H1 (cell line): ENCODE measurements around the gene ZBTB47. TPM values are rescaled to one million over a fixed set of nuclear protein-coding genes. Genes with fewer than 3 reads are reported as not detected.

ENCODE experiments used
- GTF2F1 ChIP-seq: IDR thresholded peaks from 2 replicates; pipeline ENCODE4 v1.6.1; 2012; ENCODE audit warnings: low read depth, low read length, improper control_type of control experiment, borderline replicate concordance
- KDM4A ChIP-seq: IDR thresholded peaks from one replicate; pipeline ENCODE4 v1.7.1; 2012; ENCODE audit warnings: low read depth, mild to moderate bottlenecking, moderate library complexity, low read length, inconsistent platforms; ENCODE audit not compliant: severe bottlenecking
- KDM5A ChIP-seq: fragments of 200-600 bp; IDR thresholded peaks from 2 replicates; pipeline ENCODE4 v1.7.1; 2012; ENCODE audit warnings: mild to moderate bottlenecking, low read length, inconsistent platforms, mixed read lengths
- RNF2 ChIP-seq: fragments of 200-900, 300-1000 bp; sonication (generic); IDR thresholded peaks from 2 replicates; pipeline ENCODE4 v1.7.1; 2016; ENCODE audit warnings: borderline replicate concordance, low read depth, mild to moderate bottlenecking, antibody characterized with exemption, low read length; ENCODE audit not compliant: poor library complexity, severe bottlenecking; ENCODE audit errors: missing control alignments
- TCF12 ChIP-seq: IDR thresholded peaks from 2 replicates; pipeline ENCODE4 v1.6.1; 2011; ENCODE audit warnings: low read depth, mild to moderate bottlenecking, low read length
- polyA plus RNA-seq, 7 experiments: library from polyadenylated mRNA; depleted of rRNA in 3 of 7; stranded (reverse) in 5 of 7; unstranded in 2 of 7; fragments of >200 nt in 5 of 7; fragments of 200-250 nt in 2 of 7; gene quantifications; 1 replicate in 5 of 7; 2 replicates in 1 of 7; 4 replicates in 1 of 7; pipeline versions ENCODE4 v1.2.1 to v1.2.3, GENCODE V29; 2011 to 2013; ENCODE audit warnings: missing spikeins in 2 of 7, mixed read lengths in 2 of 7
- total RNA-seq: library from RNA; stranded (reverse); fragmentation: NEBNext Ultra II Directional; extraction: Animal tissue kit (Norgen Biotek cat#: 25700); gene quantifications from 2 replicates; pipeline ENCODE4 v1.2.1, GENCODE V29; 2021

Gene ZBTB47
- total and polyA plus RNA-seq, 2 of the 8 experiments (the other 6 are each of a cell fraction or from before 2014, with no cell fraction given), result 2.8 to 4.1 TPM

GRCh38 chr3:42610976-42611375, 42.5 kb upstream of the ZBTB47 start (continued):
- TF ChIP-seq RNF2 (no peak), KDM4A (no peak), GTF2F1 (no peak), KDM5A (no peak), TCF12 (no peak)
